Measurements from ENCODE around the gene HIVEP3.

HIVEP3 gene

DNA sequence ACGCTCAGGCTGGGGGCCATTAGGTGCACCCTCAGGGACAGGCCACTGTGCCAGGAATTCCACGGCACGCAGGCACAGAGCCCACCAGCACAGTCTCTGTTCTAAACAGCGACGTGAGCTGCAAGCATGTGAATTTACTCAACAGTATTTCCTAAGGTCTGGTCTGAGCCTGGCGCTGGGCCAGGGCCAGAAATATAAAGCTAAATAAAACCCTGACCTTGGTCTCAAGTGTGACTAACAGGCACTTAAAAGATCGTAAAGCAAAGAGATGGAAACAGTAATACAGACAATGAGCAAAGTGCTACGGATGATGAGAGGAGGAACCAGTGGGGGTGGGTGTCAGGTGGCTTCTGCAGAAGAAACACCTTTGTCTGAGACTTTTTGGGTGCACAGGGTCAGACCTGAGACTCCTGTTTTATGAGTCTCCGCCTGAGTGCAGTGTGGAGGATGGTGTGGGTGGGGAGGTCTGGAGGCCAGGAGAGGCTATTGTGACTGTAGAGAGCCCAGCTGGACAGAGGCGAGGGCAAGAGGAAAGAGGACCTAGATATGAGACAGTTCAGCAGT lies 380.9 kb downstream of the HIVEP3 start:
- no peak for DNase-seq

DNA sequence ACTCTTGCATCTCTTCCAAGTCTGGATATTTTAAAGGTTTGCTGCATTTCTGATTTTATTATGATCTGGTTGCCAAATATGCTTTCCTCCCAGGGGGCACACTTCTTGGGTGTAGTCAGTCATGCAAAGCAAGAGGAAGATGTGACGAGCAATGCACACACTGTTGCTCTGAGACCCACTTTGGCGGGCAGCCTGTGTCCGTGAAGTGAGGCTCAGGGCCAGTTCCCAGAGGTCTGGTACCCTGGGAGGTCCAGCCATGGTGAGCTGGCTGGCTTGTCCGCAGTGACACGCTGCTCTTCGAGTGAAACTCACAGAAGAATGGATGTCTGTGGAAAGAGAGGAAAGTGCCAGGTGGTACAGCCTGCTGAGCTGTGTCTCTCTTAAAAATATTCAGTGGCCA lies 381.5 kb downstream of the HIVEP3 start:
- no peak for DNase-seq

DNA sequence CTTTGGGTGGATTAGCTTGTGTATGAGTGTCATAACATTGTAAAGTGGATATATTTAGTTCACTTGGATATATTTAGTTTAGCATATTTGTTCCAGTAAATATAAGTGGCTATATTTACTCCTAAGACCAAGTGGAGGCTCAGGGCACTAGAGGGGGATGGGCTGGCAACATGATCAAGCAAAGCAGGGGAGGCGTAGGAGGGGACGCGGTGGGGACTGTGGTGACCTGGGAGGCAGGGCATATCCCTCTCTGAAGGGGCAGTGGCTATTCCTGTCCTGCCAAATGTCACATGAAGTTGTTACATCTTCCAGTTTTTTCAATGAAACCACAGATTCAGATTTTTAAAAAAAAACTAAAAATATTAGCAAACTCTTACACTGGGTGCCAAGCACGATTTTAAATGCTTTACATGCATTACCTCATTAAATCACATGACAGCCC lies 382.3 kb downstream of the HIVEP3 start:
- DNase-seq = no peak

DNA sequence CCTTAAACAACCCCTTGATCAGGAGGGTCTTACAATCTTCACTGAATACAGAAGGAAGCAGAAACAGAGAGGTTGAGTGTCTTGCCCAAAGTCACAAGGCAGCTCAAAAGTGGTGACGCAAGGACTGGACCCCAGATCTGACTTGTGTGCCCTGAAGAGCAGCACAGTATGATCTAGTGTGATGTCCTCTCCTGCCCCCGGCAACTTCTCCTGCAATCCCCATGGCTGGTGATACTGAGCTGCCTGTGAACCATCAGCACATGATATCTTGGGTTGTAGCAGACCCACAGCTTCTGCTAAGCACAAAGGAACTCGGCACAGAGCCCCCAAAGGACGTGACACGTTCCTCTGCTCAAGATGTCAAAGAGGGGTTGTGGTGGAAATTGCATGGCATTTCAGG lies 383.0 kb downstream of the HIVEP3 start:
- DNase-seq = no peak

DNA sequence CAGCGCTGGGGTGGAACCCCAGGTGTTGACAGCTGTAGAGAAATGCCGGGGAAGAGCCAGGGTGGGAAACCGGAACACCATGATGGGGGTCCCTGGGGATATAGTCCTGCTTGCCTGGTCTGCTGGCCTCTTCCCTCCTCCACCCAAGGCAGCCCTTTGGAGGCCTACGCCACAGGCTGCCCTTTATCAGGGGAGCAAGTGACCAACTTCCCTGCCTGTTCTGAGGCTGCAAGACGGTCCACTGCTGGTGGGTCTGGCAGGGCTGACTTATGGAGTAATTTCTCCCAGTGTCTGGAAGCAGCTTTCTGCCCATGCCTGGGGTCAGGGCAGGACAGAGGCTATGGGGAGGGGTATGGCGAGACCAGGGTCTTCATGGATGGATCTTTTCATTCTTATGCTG lies 383.4 kb downstream of the HIVEP3 start:
- no peak for DNase-seq

DNA sequence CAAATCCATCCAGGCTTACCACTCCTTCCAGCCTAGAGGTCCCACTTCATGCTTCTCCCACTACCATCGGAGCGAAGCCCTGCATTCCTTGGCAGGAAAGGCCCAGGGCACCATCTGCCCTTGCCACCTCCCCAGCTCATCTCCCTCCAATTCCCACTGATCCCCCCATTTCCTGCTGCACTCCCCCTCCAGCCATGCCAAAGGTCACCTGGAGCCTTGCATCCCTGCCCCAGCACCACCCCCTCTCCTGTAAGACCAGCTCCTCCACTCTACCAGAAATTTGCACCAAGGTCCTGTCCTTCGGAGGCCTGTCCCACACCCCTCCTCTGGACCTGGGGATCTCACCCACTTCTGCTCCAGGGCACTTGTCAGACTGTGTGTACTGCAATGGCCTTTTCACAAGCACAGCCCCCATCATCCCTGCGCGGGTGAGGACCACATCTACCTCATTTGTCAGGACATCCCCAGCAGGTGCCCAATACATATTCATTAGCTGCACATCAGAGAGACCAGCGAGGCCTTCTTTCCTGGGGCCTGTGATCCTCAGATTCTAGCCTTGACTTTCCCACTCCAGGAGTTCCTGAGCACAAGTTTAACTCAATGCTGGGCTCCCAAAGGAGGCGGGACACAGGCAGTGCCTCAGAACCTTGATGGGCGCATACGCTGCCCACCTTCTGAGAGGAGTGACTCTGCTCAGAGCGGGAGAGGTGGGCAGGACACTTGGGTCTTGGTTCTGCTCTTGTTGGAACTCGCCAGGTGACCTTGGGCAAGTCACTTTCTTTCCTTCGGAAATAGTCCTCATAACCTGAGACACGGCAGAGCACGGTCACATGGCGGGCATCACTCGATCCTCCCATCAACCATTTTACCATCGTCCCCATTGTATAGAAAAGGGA lies 384.3 kb downstream of the HIVEP3 start:
- DNase-seq = no peak

DNA sequence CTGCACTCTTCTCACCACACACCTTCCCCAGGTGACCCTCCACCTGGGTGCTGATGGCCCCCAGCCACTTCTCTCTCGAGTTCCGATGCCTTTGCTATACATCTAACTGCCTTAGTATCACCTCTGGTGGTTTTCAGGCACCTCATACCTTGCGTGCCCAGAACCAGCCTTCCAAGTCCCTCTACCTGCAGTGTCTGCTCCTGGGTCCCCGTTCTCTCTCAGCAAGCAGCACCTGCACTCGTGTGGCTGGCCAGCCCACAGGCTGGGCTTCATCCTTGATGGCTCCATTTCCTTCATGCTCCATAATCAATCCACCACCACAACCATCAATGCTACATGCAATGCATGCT lies 385.0 kb downstream of the HIVEP3 start:
- DNase-seq = no peak

DNA sequence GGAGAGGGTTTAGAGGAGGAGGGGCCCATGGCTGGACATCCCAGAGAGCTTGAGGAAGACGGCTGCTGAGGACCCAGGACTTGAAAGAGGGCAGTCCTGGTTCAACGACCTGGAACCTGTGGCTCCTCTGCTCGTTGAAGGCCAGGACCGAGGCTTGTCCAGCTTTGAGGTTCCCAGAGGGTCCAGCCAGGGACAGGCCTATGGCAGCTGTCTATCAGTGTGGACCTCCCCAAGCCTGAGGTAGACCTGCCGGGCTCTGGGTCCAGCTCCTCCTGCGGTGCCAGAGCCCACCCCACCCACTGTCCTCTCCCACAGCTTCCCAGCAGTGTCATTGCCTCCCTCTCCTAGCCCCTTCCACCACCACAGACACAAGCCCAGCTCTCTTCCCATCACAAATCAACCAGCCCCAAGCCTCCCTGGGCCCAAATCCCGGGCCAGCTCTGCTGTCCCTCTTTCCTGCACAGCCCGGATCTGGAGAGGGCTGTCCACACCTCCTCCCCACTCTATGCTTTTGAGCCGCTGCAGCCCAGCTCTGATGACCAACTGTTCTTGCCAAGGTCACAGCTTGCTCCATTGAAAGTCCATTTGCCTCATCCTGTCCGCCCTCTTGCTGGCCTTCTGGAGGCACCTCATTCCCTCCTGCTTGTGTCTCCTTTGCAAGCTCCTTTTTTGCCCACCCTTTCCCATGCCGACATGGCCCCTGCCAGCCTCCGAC lies 385.5 kb downstream of the HIVEP3 start:
- DNase-seq = no peak

DNA sequence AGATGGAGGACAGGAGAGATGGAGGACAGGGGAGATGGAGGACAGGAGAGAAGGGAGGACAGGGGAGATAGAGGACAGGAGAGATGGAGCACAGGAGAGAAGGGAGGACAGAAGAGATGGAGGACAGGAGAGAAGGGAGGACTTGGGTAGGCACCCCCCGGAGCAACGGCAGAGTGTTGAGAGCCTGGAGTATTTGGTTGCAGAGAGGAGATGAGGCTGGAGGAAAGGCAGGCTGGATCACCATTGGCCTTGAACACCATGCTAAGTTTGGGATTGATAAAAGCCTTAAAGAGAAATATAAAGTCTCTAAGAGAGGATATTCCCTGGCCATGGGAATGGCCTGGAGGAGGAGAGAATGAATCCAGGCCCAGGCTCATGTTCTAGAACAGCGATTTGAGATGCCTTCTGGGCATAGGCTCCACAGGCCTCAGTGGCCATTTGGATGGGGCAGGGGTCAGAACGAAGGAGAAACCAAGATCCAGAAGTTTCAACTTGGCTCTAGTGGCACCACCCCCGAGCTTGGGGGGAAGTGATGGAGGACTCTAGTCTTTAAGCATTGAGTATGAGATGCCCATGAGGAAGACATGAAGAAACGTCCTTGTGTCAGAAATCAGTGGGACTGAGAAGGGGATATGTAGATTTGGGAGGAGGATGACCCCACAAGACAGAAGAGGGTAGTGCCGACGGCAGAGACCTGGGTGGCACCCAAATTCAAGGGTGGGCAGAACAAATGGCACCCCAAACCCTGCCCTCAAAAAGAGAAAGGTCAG lies 386.3 kb downstream of the HIVEP3 start:
- no peak for DNase-seq

DNA sequence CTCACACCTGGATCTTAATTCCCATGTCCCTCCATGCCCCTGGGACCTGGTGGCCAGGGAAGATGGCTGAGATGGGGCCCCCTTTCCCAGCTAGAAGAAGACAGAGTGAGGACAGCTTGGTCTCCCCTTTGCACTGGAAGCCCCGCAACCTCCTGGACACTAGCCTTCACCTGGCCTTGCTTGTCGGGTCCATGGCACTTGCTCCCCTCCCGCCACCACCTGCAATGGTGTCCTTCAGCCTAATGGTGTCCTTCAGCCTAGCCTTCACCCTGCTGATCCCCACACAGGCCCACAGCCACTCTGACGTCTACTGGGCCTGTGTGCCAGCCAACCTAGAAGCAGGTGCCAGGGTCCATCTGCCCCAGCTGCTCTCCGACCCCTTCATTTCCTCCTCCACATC lies 388.3 kb downstream of the HIVEP3 start:
- DNase-seq = no peak

DNA sequence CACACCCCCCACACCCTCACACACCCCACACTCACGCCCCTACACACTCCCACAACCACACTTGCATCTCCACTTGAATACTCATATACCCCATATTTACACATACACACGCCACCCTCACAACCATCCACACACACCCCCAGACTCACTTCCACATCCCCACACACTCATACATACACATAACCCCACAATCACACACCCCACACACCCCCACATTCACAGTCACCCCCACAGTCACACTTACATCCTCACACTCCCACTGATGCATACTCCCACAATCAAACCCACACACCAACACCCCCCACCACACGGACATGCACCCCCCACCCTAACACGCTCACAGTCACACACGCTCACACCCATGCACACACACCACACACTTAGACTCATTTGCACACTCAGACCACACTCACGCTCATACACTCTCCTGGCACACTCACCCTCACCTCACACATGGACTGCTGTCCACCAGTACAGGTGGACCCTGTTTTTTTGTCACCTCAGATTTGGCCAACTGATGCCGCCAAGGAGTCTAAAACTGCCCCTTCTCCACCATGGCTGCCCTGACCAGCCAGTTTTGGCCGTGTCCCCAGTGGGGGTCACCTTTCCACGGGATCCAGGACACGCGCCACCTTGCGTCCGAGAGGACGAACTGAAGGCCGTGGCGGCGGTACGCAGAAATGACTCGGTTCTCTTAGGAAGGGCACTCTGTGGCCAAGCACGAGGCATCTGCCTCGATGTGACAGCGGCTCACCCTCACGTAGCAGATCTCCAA lies 388.9 kb downstream of the HIVEP3 start:
- DNase-seq = no peak

DNA sequence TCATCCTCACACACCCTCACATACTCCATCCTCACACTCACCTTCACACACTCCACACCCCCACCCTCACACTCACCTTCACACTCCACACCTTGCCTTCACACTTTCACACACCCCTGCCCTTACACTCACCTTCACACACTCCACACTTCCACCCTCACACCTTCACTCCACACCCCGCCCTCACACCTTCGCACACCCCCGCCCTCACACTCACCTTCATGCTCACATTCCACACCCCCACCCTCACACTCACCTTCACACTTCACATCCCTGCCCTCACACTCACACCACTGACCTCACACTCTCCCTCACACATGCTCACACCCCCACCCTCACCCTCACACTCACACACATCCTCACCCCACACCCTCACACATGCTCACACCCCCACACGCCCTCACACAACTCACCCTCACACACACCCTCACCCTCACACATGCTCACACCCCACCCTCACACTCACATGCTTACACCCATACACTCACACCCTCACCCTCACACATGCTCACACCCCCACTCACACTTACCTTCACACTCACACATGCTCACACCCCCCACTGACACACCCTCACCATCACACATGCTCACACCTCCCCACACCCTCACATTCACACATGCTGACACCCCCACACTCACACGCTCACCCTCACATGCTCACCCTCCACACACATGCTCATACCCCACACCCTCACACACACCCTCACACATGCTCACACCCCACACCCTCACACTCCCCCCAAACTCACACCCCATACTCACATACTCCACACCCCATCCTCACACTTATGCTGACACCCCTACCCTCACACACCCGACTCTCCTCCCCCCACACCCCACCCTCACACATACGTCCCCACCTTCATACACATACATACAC lies 389.8 kb downstream of the HIVEP3 start:
- DNase-seq = no peak

DNA sequence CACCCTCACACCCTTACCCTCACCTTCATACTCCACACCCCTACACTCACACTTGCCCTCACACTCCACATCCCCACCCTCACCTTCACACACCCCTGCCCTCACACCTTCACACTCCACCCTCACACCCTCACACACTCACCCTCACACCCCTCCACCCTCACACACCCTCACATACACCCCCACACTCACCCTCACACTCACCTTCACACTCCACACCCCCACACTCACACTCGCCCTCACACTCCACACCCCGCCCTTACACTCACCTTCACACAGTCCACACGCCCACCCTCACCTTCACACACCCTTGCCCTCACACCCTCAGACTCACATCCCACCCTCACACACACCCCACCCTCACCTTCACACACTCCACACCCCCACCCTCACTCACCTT lies 390.6 kb downstream of the HIVEP3 start:
- DNase-seq = no peak

DNA sequence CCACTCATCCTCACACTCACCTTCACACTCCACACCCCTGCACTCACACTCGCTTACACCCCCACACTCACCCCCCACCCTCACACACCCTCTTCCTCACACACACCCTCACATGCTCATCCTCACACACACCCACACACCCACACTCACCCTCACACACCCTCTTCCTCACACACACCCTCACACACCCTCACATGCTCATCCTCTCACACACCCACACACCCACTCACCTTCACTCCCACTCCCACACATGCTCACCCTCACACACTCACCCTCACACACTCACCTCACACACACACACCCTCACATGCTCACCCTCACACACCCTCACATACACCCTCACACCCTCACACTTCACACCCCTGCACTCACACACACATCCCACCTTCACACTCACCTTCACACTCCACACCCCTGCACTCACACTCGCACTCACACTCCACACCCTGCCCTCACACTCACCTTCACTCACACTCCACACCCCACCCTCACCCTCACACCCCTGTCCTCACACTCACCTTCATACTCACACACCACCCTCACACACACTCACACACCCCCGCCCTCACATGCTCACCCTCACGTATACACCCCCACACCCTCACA lies 391.7 kb downstream of the HIVEP3 start:
- DNase-seq = no peak

DNA sequence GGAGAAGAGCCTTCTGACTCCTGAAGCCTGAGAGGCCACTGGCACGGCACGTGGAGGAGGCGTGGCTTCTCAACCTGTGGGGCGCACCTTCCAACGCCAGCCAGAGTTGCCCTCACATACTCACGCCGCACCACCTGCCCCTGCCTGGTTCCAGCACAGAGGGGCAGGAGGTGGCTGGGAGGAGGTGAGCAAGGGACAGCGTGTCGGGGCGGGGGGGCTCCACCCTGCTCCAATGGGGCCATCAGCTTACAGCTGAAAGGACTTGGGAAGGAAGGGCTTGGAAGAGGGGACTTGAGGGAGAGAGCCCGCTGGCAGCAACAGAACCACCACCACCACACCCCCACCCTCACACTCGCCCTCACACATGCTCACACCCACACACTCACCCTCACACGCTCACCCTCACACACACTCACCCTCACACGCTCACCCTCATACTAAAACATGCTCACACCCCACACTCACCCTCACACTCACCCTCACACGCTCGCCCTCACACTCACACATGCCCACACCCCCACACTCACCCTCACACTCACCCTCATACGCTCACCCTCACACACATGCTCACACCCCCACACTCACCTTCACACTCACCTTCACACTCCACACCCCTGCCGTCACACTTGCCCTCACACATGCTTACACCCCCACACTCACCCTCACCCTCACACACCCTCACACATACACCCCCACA lies 392.7 kb downstream of the HIVEP3 start:
- no peak for DNase-seq

DNA sequence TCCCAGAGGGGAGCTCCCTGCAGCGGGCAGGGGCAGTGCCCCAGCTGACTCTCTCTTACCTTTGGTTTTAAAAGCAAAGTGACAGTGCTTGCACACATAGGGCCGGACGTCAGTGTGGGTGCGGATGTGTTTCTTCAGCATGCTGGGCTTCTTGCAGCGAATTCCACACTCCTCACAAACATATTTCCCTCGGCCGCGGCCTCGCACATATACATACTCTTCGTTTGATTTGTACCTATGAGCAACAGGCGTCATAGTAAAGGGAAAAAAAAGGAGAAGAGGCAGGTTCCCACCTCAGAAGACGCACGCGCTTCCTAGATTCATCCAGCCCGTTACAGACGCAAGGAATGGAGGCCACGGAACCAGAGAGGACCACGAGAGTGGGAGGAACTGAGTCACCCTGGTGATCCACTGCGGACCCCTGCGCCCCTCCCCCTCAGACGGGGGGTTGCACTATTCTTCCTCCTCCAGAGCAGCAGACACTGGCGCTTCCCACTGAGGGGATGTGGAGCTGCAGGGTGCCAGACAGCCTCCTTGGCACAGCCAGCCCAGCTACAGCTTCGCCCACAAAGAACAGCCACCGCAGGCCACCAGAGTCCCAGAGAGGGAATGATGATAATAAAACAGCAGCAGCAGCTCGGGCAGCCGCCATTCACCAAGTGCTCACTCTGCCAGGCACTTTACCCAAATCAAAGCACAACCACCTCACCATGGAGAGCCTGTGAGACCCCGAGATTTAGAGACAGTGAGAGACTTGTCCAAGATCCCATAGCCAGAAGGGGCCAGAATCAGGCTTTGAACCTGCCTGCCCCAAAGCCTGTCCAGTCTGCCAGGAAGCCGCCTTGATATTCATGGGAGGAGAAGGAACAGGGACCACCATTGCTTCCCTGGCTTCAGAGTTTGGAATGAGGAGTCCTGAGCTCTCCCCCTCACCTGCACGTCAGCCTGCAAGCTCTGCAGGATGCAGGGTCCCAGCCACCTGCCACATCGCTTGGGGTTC lies 393.7 kb downstream of the HIVEP3 start:
- DNase-seq = no peak

DNA sequence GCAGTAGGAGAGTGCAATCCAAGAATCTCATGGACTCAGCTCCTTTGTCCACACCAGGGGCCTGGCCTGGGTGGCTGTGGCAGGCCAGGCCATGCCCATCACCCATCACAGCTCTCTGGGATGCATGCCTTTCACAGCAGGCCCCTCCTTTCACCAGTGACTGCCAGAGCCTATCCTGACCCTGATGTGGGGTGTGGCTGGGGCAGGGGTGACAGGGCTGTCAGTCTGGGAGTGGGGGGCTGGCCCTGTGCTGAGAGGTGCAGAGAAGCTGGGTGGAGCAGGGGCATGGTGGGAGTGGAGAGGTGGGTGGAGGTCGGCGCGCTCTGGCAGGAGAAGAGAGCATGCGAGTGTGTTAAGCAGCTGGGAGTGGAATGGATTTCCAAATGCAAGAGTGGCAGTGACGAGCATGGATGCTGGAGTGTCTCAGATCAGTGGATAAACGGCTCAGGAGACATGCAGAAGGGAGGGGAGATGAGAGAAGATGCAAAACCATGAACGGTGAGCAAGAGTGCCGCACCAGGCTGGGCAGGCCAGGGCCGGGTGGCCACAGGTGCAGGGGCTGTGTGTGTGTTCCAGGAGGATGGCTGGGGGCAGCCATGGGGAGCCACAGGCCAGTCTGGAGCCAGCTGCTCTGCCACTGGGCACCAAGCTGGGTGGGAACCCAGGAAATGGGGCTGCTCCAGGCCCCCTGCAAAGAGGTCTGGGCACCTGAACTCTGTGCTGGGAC lies 394.6 kb downstream of the HIVEP3 start:
- no peak for DNase-seq

DNA sequence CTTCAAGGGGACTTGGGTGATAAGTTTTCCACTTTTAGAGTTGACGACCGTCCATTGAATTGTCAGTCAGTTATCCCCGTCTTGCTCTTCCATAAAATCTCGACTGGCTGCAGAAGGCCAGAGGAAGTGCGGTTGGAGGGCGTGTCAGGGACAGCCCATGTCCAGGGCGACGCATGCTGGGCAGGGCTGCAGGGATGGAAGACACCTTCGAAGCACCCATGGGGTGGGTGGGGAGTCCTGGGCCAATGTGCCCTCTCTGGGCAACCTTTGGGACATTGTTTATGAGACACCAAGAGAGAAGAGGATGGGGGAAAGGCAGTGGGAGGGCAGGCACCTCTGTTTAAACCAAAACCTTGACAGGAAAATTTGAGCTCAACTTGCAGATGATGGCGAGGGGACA lies 395.7 kb downstream of the HIVEP3 start:
- no peak for DNase-seq

Data from NCI-H1436 (cell line).